Measurements from ENCODE around the gene RABAC1. TPM values are rescaled to one million over a fixed set of nuclear protein-coding genes. Genes with fewer than 3 reads are reported as not detected.
A peak's percentile ranks its signal among the peaks of the same experiment; 100 is the strongest.

The RABAC1 gene
- total RNA-seq, 1 donor from 2014 or later = 360 TPM

DNA sequence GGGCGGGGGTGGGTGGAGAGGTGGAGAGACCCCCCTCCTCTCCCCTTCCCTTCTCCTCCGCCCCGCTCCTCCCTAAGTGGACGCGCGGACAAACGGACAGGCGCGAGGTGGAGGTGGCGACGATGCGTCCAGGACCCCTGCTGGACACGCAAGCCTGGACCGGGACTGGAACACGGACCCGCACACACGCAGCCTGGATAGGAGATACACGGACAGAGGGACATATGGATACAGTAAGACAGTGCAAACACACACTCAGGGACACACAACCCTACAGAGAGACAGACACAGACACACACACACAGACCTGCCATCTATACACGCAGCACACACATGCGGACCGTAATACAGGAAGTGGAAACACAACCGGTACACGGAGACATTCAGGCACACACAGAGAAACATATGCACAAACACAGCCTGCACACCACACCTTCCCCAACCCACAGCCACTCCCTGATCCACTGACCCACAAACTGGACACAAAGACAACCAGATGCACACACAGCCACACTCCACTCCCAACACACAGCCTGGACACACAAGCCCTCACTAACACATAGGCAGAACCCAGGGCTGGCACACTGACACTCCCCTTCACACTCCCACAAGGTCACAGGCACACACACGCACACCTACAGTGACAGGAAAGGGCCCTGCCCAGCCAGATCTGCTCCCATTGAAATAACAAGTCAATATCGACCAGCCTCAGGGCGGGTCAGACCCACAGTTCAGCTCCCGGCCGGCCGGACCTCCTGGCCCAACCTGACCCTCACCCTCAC lies 30.2 kb downstream of the RABAC1 start:
- DNase-seq (ENCODE audit: low spot score in 2 of 2) = no peak
- peak overlapping the region; percentile 48 to 61 for H3K4me3 ChIP-seq
- TF ChIP-seq, protein P1, sequence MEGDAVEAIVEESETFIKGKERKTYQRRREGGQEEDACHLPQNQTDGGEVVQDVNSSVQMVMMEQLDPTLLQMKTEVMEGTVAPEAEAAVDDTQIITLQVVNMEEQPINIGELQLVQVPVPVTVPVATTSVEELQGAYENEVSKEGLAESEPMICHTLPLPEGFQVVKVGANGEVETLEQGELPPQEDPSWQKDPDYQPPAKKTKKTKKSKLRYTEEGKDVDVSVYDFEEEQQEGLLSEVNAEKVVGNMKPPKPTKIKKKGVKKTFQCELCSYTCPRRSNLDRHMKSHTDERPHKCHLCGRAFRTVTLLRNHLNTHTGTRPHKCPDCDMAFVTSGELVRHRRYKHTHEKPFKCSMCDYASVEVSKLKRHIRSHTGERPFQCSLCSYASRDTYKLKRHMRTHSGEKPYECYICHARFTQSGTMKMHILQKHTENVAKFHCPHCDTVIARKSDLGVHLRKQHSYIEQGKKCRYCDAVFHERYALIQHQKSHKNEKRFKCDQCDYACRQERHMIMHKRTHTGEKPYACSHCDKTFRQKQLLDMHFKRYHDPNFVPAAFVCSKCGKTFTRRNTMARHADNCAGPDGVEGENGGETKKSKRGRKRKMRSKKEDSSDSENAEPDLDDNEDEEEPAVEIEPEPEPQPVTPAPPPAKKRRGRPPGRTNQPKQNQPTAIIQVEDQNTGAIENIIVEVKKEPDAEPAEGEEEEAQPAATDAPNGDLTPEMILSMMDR (IDR thresholded peaks at IDR 0.05) = no peak
- H3K9me3 ChIP-seq = no peaks in the 10 kb centered on the region
- H3K36me3 ChIP-seq = no peaks in the 10 kb centered on the region
- H3K4me1 ChIP-seq = peaks cover 0 to 11% of the 10 kb centered on the region in 2 donors
- peaks cover 47% of the 10 kb centered on the region for H3K27me3 ChIP-seq
- intact Hi-C loops (cut with DNase I) = no loop called here
- no peak overlapping the region for H3K27ac ChIP-seq

DNA sequence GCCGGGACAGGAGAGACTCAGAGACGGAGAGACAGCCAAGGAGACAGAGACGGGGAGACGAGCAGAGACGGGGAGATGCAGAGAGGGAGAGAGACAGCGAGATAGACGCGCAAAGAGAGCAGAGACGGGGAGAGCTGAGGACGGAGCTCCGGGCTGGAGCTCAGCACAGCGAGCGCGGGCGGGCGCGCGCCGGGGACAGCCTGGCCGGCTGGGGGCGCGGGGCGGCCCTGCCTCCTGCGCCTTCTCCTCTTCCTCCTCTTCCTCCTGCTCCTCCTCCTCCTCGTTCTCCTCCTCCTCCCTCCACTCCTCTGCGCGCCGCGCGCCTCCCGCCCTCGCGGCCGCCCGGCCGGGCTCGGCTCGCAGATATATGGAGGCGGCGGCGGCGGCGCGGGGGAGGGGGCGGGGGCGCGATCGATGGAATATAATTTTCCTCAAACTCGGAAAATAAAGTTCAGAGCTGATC lies 30.9 kb downstream of the RABAC1 start, which contains the start of gene ERFL:
Gene ERFL (minus strand): TSS at position 229 of the 463 bp plus-strand sequence. CDS start 15,530 bp downstream, outside the sequence.
- Histone ChIP-seq H3K4me1 (peaks cover 0 to 11% of the 10 kb centered on the region in 2 donors), H3K4me3 (peak within 1 kb of the TSS; percentile 48 to 61), H3K27ac (no peak within 1 kb of the TSS), H3K36me3 (no peaks in the 10 kb centered on the region), H3K27me3 (peaks cover 41% of the 10 kb centered on the region), H3K9me3 (no peaks in the 10 kb centered on the region)
- DNase-seq (ENCODE audit: low spot score in 2 of 2) = no peak
- intact Hi-C loops (cut with DNase I) = no loop called here
- TF ChIP-seq, protein P1 (IDR thresholded peaks at IDR 0.05) = no peak

- no peak overlapping the region for H3K27ac ChIP-seq
- H3K9me3 ChIP-seq = no peaks in the 10 kb centered on the region
- TF ChIP-seq, protein P1 (IDR thresholded peaks at IDR 0.05) = no peak
- H3K4me1 ChIP-seq = peaks cover 0 to 11% of the 10 kb centered on the region in 2 donors
- H3K27me3 ChIP-seq = peaks cover 38% of the 10 kb centered on the region
- no peaks in the 10 kb centered on the region for H3K36me3 ChIP-seq
- H3K4me3 ChIP-seq = peak overlapping the region; percentile 48 to 61
- intact Hi-C loops (cut with DNase I) = no loop called here
- no peak for DNase-seq (ENCODE audit: low spot score in 2 of 2)
Measured at GRCh38 chr19:41927497-41928192, 31.5 kb downstream of the RABAC1 start.

DNA sequence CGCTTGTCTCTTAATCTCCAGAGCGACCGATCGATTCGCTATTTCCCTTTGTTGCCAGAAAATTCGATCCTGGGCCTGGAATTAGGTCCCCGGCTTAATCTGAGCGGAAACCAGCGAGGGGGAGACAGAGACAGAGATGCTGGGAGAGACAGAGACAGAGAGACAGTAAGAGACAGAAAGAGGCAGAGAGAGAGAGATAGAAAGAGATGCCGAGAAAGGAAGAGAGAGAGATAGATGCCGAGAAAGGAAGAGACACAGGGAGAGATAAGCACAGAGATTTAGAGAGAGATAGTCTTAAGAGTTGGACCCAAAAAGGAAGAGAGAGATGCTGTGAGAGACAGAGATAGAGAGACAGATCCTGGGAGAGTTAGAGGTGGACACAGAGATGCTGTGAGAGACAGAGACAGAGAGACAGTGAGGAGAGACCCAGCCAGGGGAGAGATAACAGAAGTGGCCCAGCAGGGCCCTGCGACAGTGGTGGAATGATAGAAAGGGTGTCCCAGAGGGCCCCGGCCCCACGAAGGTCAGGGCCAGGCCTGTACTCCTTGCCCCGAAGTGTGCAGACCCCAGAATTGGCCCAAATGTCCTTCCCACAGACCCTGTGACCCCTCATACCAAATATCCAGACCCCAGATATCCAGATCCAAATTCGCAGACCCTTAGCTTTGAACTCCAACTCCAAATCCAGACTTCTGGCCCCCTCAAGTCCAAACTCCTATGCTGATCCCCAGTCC lies 32.2 kb downstream of the RABAC1 start:
- H3K4me1 ChIP-seq = peaks cover 0 to 11% of the 10 kb centered on the region in 2 donors
- H3K36me3 ChIP-seq = no peaks in the 10 kb centered on the region
- peaks cover 36% of the 10 kb centered on the region for H3K27me3 ChIP-seq
- no peak for DNase-seq (ENCODE audit: low spot score in 2 of 2)
- TF ChIP-seq, protein P1 (IDR thresholded peaks at IDR 0.05) = no peak
- no peaks in the 10 kb centered on the region for H3K9me3 ChIP-seq
- H3K27ac ChIP-seq = no peak overlapping the region
- intact Hi-C loops (cut with DNase I) = no loop called here
- H3K4me3 ChIP-seq = no peak overlapping the region

DNA sequence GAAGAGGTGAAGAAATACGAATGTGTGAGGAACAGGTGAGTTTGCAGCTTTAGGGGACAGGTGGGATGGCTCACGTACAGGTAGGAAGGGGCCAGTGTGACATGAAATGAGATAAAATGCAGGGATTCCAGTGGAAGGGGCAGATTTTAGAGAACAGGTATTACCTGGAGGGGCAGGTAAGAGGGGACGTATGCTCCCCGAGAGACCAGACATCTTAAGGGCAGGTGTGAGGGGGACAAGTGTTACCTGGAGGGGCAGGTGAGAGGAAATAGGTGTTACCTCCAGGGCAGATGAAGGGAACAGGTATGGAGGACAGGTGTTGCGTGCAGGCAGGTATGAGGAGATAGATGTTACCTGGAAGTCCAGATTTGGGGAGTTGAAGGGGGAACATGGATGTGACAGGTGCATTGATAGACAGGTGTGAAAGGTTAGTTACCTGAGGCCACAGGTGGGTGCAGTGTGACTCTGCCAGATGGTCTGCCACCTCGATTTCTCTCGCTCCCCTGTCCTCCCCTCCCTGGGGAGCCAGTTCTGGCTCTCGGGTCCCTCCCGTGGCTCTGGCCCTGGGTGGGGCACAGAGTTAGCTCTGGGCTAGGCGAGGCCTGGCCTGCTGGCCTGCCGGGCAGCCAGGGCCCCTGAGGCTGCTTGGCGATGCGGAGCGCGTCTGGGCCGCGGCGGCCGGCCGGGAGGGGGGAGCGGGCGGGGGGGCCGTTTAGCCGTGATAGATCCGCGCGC lies 32.9 kb downstream of the RABAC1 start:
- TF ChIP-seq, protein P1 (IDR thresholded peaks at IDR 0.05) = no peak
- Histone ChIP-seq H3K36me3 (no peaks in the 10 kb centered on the region), H3K9me3 (no peaks in the 10 kb centered on the region), H3K4me3 (no peak overlapping the region), H3K27ac (no peak overlapping the region), H3K4me1 (peaks cover 0 to 11% of the 10 kb centered on the region in 2 donors), H3K27me3 (peaks cover 39% of the 10 kb centered on the region)
- intact Hi-C loops (cut with DNase I) = no loop called here
- no peak for DNase-seq (ENCODE audit: low spot score in 2 of 2)

All from ascending aorta (tissue), 2 donors.